CD4-positive, alpha-beta T cell treated with Interleukin-15 for 4 hours (primary cell): ENCODE measurements around the gene ASB2.

ENCODE experiments used
- DNase-seq: peaks from one replicate; pipeline ENCODE4 v3.0.0-alpha.2; 2020; ENCODE audit warnings: low spot score

Gene ASB2

GRCh38 chr14:93962701-93963601 is 13.4 kb downstream of the ASB2 start:
- DNase-seq = peak; percentile 61

GRCh38 chr14:93961620-93962019 is 14.8 kb downstream of the ASB2 start:
- DNase-seq = no peak

GRCh38 chr14:93960774-93961438 is 15.5 kb downstream of the ASB2 start:
- no peak for DNase-seq

- DNase-seq = peak; percentile 20
Measured at GRCh38 chr14:93960108-93960475, 16.3 kb downstream of the ASB2 start.

- DNase-seq = peak; percentile 94
Measured at GRCh38 chr14:93959239-93960107, 16.9 kb downstream of the ASB2 start.

- no peak for DNase-seq
Measured at GRCh38 chr14:93958567-93959238, 17.7 kb downstream of the ASB2 start.

- no peak for DNase-seq
Measured at GRCh38 chr14:93957751-93958566, 18.4 kb downstream of the ASB2 start.

- no peak for DNase-seq
Measured at GRCh38 chr14:93957333-93957710, 19.0 kb downstream of the ASB2 start.

- no peak for DNase-seq
Measured at GRCh38 chr14:93956514-93957332, 19.6 kb downstream of the ASB2 start.

GRCh38 chr14:93955850-93956481 is 20.4 kb downstream of the ASB2 start:
- DNase-seq = no peak

GRCh38 chr14:93954900-93955849 is 21.2 kb downstream of the ASB2 start:
- peak; percentile 62 for DNase-seq

- DNase-seq = no peak
Measured at GRCh38 chr14:93954516-93954830, 21.9 kb downstream of the ASB2 start.

GRCh38 chr14:93953739-93954515 is 22.4 kb downstream of the ASB2 start:
- DNase-seq = no peak

GRCh38 chr14:93953263-93953662 is 23.1 kb downstream of the ASB2 start:
- DNase-seq = no peak

GRCh38 chr14:93952829-93953228 is 23.5 kb downstream of the ASB2 start:
- DNase-seq = no peak

- no peak for DNase-seq
Measured at GRCh38 chr14:93951635-93952540, 24.5 kb downstream of the ASB2 start.
